GM19351 (cell line): ENCODE measurements around the gene PTPRD.

Experiments
- ATAC-seq: cut with Tn5 transposase; IDR thresholded peaks from one replicate; pipeline ENCODE4 v1.9.1; 2021; ENCODE audit warnings: mild to moderate bottlenecking, moderate library complexity; ENCODE audit not compliant: unreplicated experiment

PTPRD gene

GRCh38 chr9:8265281-8265680 lies 2347.5 kb downstream of the PTPRD start:
- ATAC-seq, result no peak
